ENCODE data around the gene ITGB2.

Gene ITGB2

DNA sequence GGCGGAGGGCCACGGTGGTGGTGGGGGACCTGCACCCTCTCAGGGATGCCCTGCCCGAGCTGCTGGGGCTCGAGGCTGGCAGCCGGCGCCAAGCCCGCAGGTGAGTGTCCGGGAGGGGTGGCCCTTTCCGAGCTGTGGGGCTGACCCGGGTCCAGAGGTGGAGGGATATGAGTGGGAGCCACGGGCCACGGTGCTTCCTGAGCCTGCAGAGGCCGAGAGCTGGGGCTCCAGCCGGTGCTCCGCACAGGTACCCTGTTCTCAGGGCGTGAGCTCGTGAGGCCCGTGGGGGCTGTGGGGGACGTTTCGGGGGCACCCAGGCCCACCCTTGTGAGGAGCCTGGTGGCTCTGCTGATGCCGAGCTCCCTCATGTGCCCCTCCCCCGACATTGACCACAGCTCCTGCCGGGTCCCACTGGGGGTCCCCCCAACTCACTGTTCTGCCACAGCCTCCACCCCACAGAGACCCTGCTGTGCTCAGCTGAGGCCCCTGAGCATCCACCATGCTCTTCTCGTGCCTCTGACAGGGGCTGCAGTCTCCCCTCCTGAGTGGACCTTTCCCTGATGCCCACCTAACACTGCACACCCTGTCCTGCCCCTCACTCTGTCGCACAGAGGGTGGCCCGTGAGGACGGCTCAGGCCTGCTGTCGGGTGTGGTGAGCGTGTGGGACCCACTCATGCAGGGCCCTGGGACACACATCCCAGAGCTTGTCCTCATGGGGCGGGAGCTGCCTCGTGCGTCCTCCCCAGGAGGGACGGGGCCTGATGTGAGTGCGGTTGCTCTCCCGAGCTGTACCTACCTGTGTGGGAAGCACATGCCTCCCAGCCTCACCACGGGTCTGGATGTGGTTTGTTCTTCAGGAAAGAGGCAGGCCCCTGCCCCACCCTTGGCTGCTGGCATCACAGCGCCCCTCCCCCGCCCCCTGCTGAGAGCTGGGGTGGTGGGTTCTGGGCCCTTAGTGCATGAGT lies 46.7 kb upstream of the ITGB2 start:
- WGBS, 2 donors (ENCODE audit: extremely low coverage in 2 of 2, insufficient read length in 2 of 2, insufficient replicate concordance in 1 of 2): no CpG with 5 or more reads among the region's 38 CpGs
- DNase-seq (ENCODE audit: low spot score): no peak

GRCh38 chr21:44966135-44967081 lies 45.7 kb upstream of the ITGB2 start:
- peaks cover 14% of the 10 kb centered on the region for H3K79me1 ChIP-seq (ENCODE audit: low read depth, low read length)
- H3K4me2 ChIP-seq (ENCODE audit: insufficient read depth, low read length, poor library complexity, severe bottlenecking): no peak overlapping the region
- H3K9ac ChIP-seq (ENCODE audit: low read depth, low read length, poor library complexity): no peak overlapping the region
- no peak overlapping the region for H2BK15ac ChIP-seq (ENCODE audit: low read length)
- no peak overlapping the region for H3K4ac ChIP-seq (ENCODE audit: low read length)
- peaks cover 0 to 14% of the 10 kb centered on the region in 2 donors for H3K4me1 ChIP-seq (ENCODE audit: control insufficient read depth in 2 of 2, insufficient read depth in 1 of 2, low read depth in 1 of 2, low read length in 2 of 2)
- peak overlapping the region; percentile 42 for H2BK5ac ChIP-seq (ENCODE audit: low read length)
- H3K9me3 ChIP-seq (replicated peaks in 1 of 2; ENCODE audit: control insufficient read depth in 2 of 2, insufficient read depth in 1 of 2, low read depth in 1 of 2, low read length in 2 of 2): peaks cover 0 to 5% of the 10 kb centered on the region in 2 donors
- no peak overlapping the region for H4K8ac ChIP-seq (ENCODE audit: low read depth, low read length)
- H2BK12ac ChIP-seq (ENCODE audit: low read length): no peak overlapping the region
- no peak overlapping the region for H3K4me3 ChIP-seq (ENCODE audit: low read length in 2 of 2)
- peak overlapping the region; percentile 10 for H2AK5ac ChIP-seq (ENCODE audit: low read depth, low read length)
- H3K14ac ChIP-seq (ENCODE audit: low read length): no peak overlapping the region
- no CpG with 5 or more reads among the region's 30 CpGs for WGBS, 2 donors (ENCODE audit: extremely low coverage in 2 of 2, insufficient read length in 2 of 2, insufficient replicate concordance in 1 of 2)
- H2BK120ac ChIP-seq (ENCODE audit: low read depth, low read length): no peak overlapping the region
- H3K27ac ChIP-seq (replicated peaks; ENCODE audit: low read length): no peak overlapping the region
- peak overlapping the region; percentile 76 for H3K18ac ChIP-seq (ENCODE audit: low read length)
- H3K36me3 ChIP-seq (replicated peaks in 1 of 2; ENCODE audit: control insufficient read depth in 2 of 2, insufficient read depth in 2 of 2, low read length in 2 of 2): peaks cover 19 to 72% of the 10 kb centered on the region in 2 donors
- H4K91ac ChIP-seq (ENCODE audit: low read depth, low read length, poor library complexity): no peak overlapping the region
- H3K27me3 ChIP-seq (ENCODE audit: control insufficient read depth in 3 of 3, insufficient read depth in 3 of 3, low read depth in 1 of 3, low read length in 3 of 3): no peaks in the 10 kb centered on the region
- H3K23ac ChIP-seq (ENCODE audit: low read depth, low read length, poor library complexity): no peak overlapping the region
- H2AFZ ChIP-seq (ENCODE audit: low read length): no peak overlapping the region
- no peak for DNase-seq (ENCODE audit: low spot score)

More for the DNA sequence above, 46.7 kb upstream of the ITGB2 start:
- no peak overlapping the region for H2BK15ac ChIP-seq (ENCODE audit: low read length)
- H4K8ac ChIP-seq (ENCODE audit: low read depth, low read length): no peak overlapping the region
- no peak overlapping the region for H3K14ac ChIP-seq (ENCODE audit: low read length)
- H2AFZ ChIP-seq (ENCODE audit: low read length): no peak overlapping the region
- no peak overlapping the region for H3K23ac ChIP-seq (ENCODE audit: low read depth, low read length, poor library complexity)
- H3K18ac ChIP-seq (ENCODE audit: low read length): peak overlapping the region; percentile 7
- H3K4me2 ChIP-seq (ENCODE audit: insufficient read depth, low read length, poor library complexity, severe bottlenecking): no peak overlapping the region
- no peak overlapping the region for H2BK120ac ChIP-seq (ENCODE audit: low read depth, low read length)
- H4K91ac ChIP-seq (ENCODE audit: low read depth, low read length, poor library complexity): no peak overlapping the region
- H3K9ac ChIP-seq (ENCODE audit: low read depth, low read length, poor library complexity): no peak overlapping the region
- H3K36me3 ChIP-seq (replicated peaks in 1 of 2; ENCODE audit: control insufficient read depth in 2 of 2, insufficient read depth in 2 of 2, low read length in 2 of 2): peaks cover 17 to 63% of the 10 kb centered on the region in 2 donors
- H2AK5ac ChIP-seq (ENCODE audit: low read depth, low read length): no peak overlapping the region
- peaks cover 14% of the 10 kb centered on the region for H3K79me1 ChIP-seq (ENCODE audit: low read depth, low read length)
- no peak overlapping the region for H3K4ac ChIP-seq (ENCODE audit: low read length)
- peaks cover 0 to 5% of the 10 kb centered on the region in 2 donors for H3K9me3 ChIP-seq (replicated peaks in 1 of 2; ENCODE audit: control insufficient read depth in 2 of 2, insufficient read depth in 1 of 2, low read depth in 1 of 2, low read length in 2 of 2)
- H3K4me3 ChIP-seq (ENCODE audit: low read length in 2 of 2): no peak overlapping the region
- peaks cover 0 to 16% of the 10 kb centered on the region in 2 donors for H3K4me1 ChIP-seq (ENCODE audit: control insufficient read depth in 2 of 2, insufficient read depth in 1 of 2, low read depth in 1 of 2, low read length in 2 of 2)
- no peaks in the 10 kb centered on the region for H3K27me3 ChIP-seq (ENCODE audit: control insufficient read depth in 3 of 3, insufficient read depth in 3 of 3, low read depth in 1 of 3, low read length in 3 of 3)
- H2BK12ac ChIP-seq (ENCODE audit: low read length): no peak overlapping the region
- H2BK5ac ChIP-seq (ENCODE audit: low read length): no peak overlapping the region
- no peak overlapping the region for H3K27ac ChIP-seq (replicated peaks; ENCODE audit: low read length)

DNA sequence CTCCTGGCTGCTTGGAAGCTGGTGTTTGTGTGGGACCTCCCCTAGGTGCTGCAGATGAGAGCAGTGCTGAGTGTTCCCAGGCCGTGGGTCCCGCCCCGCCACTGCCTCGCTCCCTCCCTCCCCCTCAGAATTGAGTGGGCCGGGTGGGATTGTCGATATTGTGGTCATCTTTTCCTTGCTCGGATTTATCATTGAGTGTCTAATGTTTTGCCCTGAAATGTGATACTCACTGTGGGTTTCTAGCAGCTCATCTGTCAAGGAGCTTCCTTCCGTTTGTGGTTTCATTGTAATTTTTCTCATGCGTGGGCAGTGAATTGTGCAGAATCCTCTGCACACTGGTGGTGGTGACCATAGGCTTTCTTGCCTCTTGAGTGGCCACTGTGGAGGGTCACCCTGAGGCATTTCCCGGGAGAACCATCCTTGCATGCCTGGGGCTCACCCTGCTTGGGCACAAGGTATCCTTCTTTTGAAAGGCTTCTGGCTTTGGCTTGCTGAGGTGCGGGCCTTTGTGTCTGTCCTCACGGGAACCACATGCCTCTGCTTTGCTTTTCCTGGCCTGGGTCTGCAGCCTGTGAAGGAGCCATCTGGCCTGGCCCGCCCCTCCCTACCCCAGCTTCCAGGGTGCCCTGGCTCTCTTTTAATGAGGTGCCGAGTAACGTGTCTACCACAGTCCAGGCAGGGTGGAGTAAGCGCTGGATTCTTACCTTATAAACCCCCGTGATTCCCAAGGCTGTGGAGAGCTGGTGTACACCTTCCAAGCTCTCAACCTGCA lies 44.7 kb upstream of the ITGB2 start:
- Histone ChIP-seq H2BK120ac (ENCODE audit: low read depth, low read length) (no peak overlapping the region), H2BK5ac (ENCODE audit: low read length) (no peak overlapping the region), H4K91ac (ENCODE audit: low read depth, low read length, poor library complexity) (no peak overlapping the region), H3K14ac (ENCODE audit: low read length) (no peak overlapping the region), H3K4me1 (ENCODE audit: control insufficient read depth in 2 of 2, insufficient read depth in 1 of 2, low read depth in 1 of 2, low read length in 2 of 2) (peaks cover 0 to 12% of the 10 kb centered on the region in 2 donors), H2BK15ac (ENCODE audit: low read length) (no peak overlapping the region), H2BK12ac (ENCODE audit: low read length) (no peak overlapping the region), H2AFZ (ENCODE audit: low read length) (no peak overlapping the region), H3K4me3 (ENCODE audit: low read length in 2 of 2) (no peak overlapping the region), H3K27ac (replicated peaks; ENCODE audit: low read length) (no peak overlapping the region), H3K79me1 (ENCODE audit: low read depth, low read length) (peaks cover 8% of the 10 kb centered on the region), H2AK5ac (ENCODE audit: low read depth, low read length) (no peak overlapping the region), H3K9me3 (replicated peaks in 1 of 2; ENCODE audit: control insufficient read depth in 2 of 2, insufficient read depth in 1 of 2, low read depth in 1 of 2, low read length in 2 of 2) (peaks cover 0 to 5% of the 10 kb centered on the region in 2 donors), H3K4ac (ENCODE audit: low read length) (no peak overlapping the region), H3K27me3 (ENCODE audit: control insufficient read depth in 3 of 3, insufficient read depth in 3 of 3, low read depth in 1 of 3, low read length in 3 of 3) (no peaks in the 10 kb centered on the region), H3K18ac (ENCODE audit: low read length) (no peak overlapping the region), H3K4me2 (ENCODE audit: insufficient read depth, low read length, poor library complexity, severe bottlenecking) (no peak overlapping the region), H4K8ac (ENCODE audit: low read depth, low read length) (no peak overlapping the region), H3K36me3 (replicated peaks in 1 of 2; ENCODE audit: control insufficient read depth in 2 of 2, insufficient read depth in 2 of 2, low read length in 2 of 2) (peaks cover 21 to 76% of the 10 kb centered on the region in 2 donors), H3K23ac (ENCODE audit: low read depth, low read length, poor library complexity) (no peak overlapping the region), H3K9ac (ENCODE audit: low read depth, low read length, poor library complexity) (no peak overlapping the region)
- no CpG with 5 or more reads among the region's 17 CpGs for WGBS, 2 donors (ENCODE audit: extremely low coverage in 2 of 2, insufficient read length in 2 of 2, insufficient replicate concordance in 1 of 2)
- no peak for DNase-seq (ENCODE audit: low spot score)
